GM12891 (cell line): ENCODE results near the gene AP2A1.

Source experiments
- DNase-seq: peaks from one replicate; pipeline ENCODE4 v3.0.0; 2011; ENCODE audit warnings: low spot score; ENCODE audit not compliant: insufficient read length
- FAIRE-seq: peaks from 2 replicates; lab custom pipeline; 2011; peaks lifted over from hg19 to GRCh38; lab: Jason Lieb, UNC
- PAX5 ChIP-seq: IDR thresholded peaks from 2 replicates; pipeline ENCODE4 v1.6.1; 2011; ENCODE audit warnings: low read length, moderate library complexity, mild to moderate bottlenecking; ENCODE audit not compliant: insufficient read depth, severe bottlenecking
- POLR2A ChIP-seq: IDR thresholded peaks from 2 replicates; pipeline ENCODE4 v1.6.1; 2011; ENCODE audit warnings: low read depth, low read length, control low read depth
- POLR2AphosphoS5 ChIP-seq: IDR thresholded peaks from 2 replicates; pipeline ENCODE4 v1.6.1; 2011; ENCODE audit warnings: low read depth, low read length, control low read depth
- POU2F2 ChIP-seq: IDR thresholded peaks from 2 replicates; pipeline ENCODE4 v1.6.1; 2011; ENCODE audit warnings: low read depth, mild to moderate bottlenecking, control low read depth, low read length, moderate library complexity
- SPI1 ChIP-seq: IDR thresholded peaks from 2 replicates; pipeline ENCODE4 v1.6.1; 2011; ENCODE audit warnings: low read depth, low read length, control low read depth
- TAF1 ChIP-seq: IDR thresholded peaks from 2 replicates; pipeline ENCODE4 v1.6.1; 2011; ENCODE audit warnings: low read depth, low read length, control low read depth

AP2A1 gene

DNA sequence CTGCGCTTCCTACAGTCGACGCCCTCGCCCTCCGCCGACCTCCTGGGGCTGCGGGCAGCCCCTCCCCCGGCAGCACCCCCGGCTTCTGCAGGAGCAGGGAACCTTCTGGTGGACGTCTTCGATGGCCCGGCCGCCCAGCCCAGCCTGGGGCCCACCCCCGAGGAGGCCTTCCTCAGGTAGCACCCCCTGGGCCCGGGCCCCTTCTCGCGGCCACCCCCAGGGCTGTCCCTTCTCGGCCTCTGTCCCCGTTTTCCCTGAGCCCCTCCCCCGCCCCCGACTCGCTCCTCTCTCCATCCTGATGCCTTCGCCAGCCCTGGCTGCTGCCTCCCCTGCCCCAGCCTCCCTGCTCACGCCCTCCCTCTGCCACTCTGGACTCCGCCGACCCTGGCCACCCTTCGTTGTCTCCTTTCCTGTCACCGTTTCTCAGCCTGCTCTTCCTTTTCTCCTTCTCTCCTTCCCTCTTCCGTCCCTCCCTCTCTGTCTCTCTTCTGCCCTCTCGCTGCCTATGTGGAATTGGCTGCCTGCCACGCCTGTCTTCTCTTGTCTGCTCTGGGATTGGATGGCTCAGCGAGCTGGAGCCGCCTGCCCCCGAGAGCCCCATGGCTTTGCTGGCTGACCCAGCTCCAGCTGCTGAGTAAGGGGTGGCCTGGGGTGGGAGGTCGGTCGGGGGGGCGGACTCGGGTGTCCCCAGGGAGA, 35.3 kb downstream of the AP2A1 start:
- FAIRE-seq (no peak), DNase-seq (no peak)
- no peak for TF ChIP-seq SPI1
- no peak for TF ChIP-seq TAF1
- no peak for TF ChIP-seq PAX5
- TF ChIP-seq POLR2A: no peak

DNA sequence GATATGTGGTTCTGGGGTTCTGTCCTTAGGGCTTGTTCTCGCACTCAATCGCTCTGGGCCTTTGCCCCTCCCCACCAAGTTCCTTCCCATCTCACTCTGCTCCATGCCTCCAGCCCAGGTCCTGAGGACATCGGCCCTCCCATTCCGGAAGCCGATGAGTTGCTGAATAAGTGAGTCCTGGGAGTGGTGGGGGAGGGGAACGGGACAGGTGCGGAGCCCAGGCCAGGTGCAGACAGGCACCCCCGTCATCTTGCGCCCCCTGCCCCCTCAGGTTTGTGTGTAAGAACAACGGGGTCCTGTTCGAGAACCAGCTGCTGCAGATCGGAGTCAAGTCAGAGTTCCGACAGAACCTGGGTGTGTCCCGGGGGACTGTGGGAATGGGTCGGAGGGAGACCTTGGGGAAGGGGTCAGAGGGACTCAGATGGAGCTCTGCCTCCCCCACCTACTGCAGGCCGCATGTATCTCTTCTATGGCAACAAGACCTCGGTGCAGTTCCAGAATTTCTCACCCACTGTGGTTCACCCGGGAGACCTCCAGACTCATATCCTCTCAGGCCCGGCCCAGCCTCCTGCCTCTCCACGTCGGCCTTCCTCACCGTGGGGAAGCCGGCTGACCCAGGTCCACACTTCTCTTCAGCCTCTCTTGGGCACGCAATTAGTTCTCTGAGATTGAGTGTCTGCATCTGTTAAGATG, 36.2 kb downstream of the AP2A1 start:
- no peak for TF ChIP-seq SPI1
- TF ChIP-seq POLR2A: no peak
- no peak for TF ChIP-seq POU2F2
- no peak for TF ChIP-seq PAX5
- TF ChIP-seq TAF1: no peak
- no peak for TF ChIP-seq POLR2AphosphoS5
- no peak for DNase-seq
- no peak for FAIRE-seq

DNA sequence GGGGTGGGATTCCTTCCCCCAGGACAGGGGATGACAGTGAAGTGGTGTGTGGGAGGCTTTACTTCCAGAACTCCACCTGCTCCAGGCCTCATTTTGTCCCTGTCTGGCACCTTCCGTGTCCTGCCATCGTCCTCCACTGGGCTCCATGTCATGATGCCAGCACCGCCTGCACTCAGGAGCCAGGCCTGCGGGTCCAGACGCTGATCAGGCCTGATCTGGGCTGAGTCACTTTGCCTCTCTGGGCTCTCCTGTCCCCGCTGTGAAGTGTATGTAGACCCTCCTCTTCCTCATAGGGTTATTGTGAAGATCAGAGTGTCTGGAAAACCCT, 36.7 kb downstream of the AP2A1 start:
- no peak for DNase-seq
- TF ChIP-seq POLR2AphosphoS5 (no peak), PAX5 (no peak), TAF1 (no peak), POU2F2 (no peak), SPI1 (no peak), POLR2A (no peak)
- no peak for FAIRE-seq

DNA sequence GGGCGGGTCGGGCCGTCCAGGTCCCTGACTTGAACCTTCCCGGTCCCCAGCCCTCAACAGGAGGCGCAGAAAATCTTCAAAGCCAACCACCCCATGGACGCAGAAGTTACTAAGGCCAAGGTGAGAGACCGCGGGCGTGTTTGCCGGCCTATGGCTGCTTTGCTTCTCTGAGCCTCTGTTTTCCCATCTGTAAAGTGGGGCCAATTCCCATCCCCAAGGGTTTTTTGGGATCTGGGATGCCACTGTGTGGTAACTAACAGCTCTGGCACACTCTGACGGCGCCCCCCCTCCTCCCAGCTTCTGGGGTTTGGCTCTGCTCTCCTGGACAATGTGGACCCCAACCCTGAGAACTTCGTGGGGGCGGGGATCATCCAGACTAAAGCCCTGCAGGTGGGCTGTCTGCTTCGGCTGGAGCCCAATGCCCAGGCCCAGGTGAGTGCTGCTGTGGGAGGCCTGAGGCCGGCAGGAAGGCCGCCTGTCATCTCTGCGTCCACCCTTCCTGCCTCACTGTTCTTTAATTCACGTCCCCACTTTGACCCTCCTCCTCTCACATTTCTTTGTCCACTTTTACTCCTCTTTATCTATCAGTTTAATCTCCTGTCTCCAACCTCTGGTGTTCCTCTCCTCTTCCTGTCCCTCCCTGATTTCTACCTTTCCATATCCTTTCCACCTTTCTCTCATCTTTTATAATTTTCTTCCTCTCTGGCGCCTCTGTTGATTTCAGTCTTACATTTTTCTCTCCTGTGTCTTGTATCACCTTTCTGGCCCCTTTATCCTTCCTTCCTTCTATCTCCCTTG, 39.2 kb downstream of the AP2A1 start:
- DNase-seq (no peak), FAIRE-seq (no peak)
- TF ChIP-seq SPI1 (no peak), PAX5 (no peak), POLR2A (no peak), POU2F2 (no peak), POLR2AphosphoS5 (no peak), TAF1 (no peak)

DNA sequence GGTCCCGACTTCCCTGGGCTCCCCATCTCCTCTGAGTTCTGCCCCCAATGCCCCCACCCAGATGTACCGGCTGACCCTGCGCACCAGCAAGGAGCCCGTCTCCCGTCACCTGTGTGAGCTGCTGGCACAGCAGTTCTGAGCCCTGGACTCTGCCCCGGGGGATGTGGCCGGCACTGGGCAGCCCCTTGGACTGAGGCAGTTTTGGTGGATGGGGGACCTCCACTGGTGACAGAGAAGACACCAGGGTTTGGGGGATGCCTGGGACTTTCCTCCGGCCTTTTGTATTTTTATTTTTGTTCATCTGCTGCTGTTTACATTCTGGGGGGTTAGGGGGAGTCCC, 39.8 kb downstream of the AP2A1 start:
- DNase-seq (no peak), FAIRE-seq (no peak)
- TF ChIP-seq TAF1: no peak
- no peak for TF ChIP-seq PAX5
- TF ChIP-seq SPI1: no peak
- no peak for TF ChIP-seq POU2F2
- no peak for TF ChIP-seq POLR2A
- TF ChIP-seq POLR2AphosphoS5: no peak

DNA sequence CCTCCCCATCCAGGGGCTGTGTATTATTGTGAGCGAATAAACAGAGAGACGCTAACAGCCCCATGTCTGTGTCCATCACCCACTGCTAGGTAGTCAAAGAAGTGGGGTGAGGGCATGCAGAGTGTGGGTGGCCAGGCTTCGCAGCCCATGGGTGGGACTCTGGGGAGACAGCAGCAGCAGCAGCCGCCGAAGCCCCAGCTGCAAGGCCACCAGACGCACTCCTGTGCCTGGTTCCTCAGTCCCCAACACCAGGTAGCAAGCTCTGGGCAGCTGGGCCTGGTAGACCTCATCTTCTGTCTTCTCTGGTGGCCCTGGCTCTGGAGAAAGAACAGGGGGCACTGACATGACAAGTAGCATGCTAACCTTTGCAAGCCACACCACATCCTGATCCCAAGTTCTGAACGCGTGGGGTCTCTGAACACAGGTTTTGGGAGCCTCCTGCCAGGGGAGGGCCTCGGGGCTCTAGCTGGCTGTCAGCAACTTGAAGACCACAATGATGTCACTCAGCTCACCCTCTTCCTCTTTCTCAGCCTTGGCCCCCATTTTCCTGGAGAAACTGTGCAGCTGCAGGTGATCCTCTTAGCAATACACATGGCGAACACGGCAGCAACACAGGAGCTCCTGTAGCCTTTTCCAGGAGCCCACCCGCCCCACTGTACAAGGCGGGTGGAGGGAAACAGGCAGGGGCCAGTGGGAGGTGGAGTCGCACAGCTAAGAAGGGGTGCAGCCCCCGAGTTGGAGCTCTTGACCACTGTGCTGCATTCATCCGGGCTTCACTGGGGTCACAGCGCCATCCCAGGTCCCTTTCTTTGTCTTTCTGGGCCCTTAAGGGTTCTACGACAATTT, 40.5 kb downstream of the AP2A1 start:
- DNase-seq (no peak), FAIRE-seq (no peak)
- TF ChIP-seq POLR2AphosphoS5 (no peak), TAF1 (no peak), POU2F2 (no peak), POLR2A (no peak), SPI1 (peak; percentile 84)

DNA sequence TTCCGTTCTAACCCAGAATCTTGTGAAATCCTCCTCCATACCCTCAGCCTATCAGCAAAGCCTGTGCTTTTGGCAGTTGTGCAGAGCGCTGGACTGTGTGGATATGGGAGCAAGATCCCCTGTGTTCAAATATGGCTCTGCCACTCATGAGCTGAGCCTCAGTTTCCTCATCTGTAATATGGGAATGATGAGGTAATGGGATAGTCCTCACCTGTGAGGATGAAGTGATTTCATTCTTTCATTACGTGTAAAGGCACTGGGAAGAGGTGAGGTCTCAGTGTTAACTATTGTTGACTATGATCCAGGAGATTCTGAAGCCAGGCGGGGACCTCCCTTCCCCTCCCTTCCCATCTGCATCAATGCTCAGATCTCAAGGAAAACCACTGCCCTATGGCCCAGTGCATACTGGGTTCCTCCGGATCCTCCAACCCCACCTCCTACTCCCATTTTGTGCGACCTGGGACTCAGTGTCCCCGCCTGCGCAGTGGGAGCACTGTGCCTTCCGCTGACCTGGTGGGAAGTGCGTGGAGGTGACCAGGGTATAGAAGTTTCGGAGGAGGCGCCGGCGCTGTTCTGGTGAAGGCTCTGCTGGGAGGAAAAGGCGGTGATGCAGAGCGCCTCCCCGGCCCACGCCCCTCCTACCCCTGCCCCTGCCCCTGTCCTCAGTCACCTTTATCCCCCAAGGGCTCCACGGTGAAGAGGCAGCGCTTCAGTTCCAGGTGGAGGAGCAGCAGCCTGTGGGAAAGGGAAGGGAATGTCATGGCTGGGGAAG, 41.3 kb downstream of the AP2A1 start:
- TF ChIP-seq SPI1: no peak
- TF ChIP-seq POLR2AphosphoS5: no peak
- no peak for TF ChIP-seq POLR2A
- no peak for TF ChIP-seq TAF1
- TF ChIP-seq PAX5: no peak
- no peak for TF ChIP-seq POU2F2
- FAIRE-seq (peak; percentile 33), DNase-seq (no peak)

DNA sequence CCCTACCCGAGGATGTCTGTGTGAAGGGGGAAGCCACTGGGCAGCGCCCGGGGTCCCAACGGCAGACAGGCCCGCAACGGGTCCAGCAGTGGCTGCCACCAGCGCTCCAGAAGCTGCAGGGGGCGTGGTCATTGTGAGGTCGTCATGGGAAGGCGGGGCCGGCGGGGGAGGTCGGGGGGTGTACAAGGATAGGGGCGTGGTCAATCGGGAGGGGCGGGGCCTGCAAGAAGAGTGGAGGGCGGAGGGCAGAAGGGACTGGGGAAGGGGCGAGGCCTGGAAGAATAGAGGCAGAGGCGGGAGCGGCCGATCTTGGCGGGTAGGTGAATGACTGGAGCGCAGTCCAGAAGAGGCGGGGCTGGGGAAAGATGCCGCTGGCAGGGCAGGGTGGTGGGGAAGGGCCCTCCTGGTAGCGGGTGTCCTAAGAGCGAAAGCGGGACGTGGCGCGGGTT, 41.9 kb downstream of the AP2A1 start:
- FAIRE-seq (peak; percentile 61), DNase-seq (peak; percentile 89)
- TF ChIP-seq PAX5 (no peak), TAF1 (no peak), POU2F2 (0 out of 2 replicates have a peak, but pooled peaks have one; percentile 3), POLR2AphosphoS5 (no peak)
